ENCODE measurements around the gene DLX3.

DLX3 gene

DNA sequence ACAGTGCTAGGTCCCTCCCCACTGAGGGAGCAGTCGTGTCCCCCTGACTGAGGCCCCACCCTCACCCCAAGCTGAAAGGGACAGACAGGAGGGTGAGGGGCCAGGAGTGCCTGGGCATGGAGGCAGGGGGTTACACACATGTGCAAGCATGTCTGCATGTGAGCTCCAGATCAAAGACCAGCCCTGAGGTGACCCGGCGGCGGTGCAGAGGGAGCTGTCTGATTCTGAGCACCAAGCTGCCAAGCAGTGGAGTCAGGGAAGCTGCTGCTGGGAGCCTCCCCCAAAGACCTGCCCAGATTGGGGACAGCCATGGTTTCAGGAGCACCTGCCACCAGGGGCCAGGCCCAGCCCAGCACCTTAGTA, 5.5 kb downstream of the DLX3 start:
- Histone ChIP-seq H3K9me3 (no peaks in the 10 kb centered on the region), H3K4me1 (ENCODE audit: control insufficient read depth in 1 of 2, insufficient read depth in 1 of 2, low read depth in 1 of 2, low read length in 1 of 2) (peaks cover 16 to 17% of the 10 kb centered on the region in 2 experiments), H3K27me3 (peaks cover 100% of the 10 kb centered on the region), H3K27ac (no peak overlapping the region), H3K4me3 (ENCODE audit: low read depth in 1 of 2, low read length in 1 of 2) (no peak overlapping the region), H3K36me3 (no peaks in the 10 kb centered on the region)
- TF ChIP-seq, protein P1, sequence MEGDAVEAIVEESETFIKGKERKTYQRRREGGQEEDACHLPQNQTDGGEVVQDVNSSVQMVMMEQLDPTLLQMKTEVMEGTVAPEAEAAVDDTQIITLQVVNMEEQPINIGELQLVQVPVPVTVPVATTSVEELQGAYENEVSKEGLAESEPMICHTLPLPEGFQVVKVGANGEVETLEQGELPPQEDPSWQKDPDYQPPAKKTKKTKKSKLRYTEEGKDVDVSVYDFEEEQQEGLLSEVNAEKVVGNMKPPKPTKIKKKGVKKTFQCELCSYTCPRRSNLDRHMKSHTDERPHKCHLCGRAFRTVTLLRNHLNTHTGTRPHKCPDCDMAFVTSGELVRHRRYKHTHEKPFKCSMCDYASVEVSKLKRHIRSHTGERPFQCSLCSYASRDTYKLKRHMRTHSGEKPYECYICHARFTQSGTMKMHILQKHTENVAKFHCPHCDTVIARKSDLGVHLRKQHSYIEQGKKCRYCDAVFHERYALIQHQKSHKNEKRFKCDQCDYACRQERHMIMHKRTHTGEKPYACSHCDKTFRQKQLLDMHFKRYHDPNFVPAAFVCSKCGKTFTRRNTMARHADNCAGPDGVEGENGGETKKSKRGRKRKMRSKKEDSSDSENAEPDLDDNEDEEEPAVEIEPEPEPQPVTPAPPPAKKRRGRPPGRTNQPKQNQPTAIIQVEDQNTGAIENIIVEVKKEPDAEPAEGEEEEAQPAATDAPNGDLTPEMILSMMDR (IDR thresholded peaks at IDR 0.05) = no peak

DNA sequence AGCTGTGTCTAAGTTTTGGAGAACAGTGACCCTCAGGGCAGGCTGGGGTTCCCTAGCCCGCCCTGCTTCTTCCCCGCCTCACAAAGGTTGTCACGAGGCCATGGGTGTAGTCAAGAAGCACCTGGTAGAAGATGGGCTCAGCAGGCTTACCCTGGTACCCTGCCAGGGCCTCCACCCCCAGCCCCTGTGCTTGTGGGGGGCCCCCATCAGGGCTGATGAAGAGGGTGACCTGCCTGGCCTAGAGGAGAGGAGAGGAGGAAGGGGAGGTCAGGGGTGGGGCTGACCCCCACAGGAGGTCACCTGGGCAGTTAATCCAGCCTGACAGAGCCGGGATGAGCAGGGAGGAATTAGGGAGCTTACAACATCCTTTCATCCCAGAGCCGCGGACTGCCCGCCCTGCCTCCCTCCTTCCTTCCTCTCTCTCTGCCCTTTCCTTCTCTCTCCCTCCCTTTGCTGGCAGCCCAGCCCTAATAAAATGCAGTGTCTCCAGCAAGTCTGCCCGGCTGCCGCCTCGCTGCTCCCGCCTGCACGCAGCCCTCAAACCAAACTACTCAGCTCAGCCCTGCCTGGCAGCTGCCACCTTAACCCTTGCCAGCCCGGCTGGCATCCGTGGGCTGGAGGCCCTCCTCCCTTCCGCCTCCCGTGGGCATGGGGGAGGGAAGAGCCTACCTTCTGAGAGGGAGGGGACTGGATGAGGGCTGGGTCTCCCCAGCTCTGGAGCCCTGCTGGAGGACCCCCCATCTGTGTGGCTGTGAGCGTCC, 7.2 kb downstream of the DLX3 start:
- Histone ChIP-seq H3K27ac (no peak overlapping the region), H3K36me3 (no peaks in the 10 kb centered on the region), H3K4me3 (ENCODE audit: low read depth in 1 of 2, low read length in 1 of 2) (no peak overlapping the region), H3K9me3 (no peaks in the 10 kb centered on the region), H3K4me1 (ENCODE audit: control insufficient read depth in 1 of 2, insufficient read depth in 1 of 2, low read depth in 1 of 2, low read length in 1 of 2) (peaks cover under 1% of the 10 kb centered on the region in 2 experiments), H3K27me3 (peaks cover 100% of the 10 kb centered on the region)
- TF ChIP-seq, protein P1 (IDR thresholded peaks at IDR 0.05) = no peak

DNA sequence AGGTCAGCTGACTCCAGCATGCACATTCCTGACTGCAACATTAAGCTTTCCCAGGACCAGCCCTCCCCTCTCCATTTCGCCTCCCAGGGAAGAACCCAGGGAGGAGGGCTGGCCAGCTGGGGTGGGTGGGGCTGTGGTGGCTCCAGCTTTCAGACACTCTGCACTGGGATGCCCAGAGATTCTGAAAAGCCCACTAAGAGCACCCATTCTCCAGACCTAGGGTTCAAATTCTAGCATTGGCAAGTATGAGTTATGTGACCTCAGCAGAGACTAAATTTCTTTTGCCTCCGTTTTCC, 7.8 kb downstream of the DLX3 start:
- TF ChIP-seq, protein P1 (IDR thresholded peaks at IDR 0.05) = no peak
- Histone ChIP-seq H3K4me3 (ENCODE audit: low read depth in 1 of 2, low read length in 1 of 2) (no peak overlapping the region), H3K36me3 (no peaks in the 10 kb centered on the region), H3K4me1 (ENCODE audit: control insufficient read depth in 1 of 2, insufficient read depth in 1 of 2, low read depth in 1 of 2, low read length in 1 of 2) (no peaks in the 10 kb centered on the region), H3K27me3 (peaks cover 100% of the 10 kb centered on the region), H3K27ac (no peak overlapping the region), H3K9me3 (no peaks in the 10 kb centered on the region)

DNA sequence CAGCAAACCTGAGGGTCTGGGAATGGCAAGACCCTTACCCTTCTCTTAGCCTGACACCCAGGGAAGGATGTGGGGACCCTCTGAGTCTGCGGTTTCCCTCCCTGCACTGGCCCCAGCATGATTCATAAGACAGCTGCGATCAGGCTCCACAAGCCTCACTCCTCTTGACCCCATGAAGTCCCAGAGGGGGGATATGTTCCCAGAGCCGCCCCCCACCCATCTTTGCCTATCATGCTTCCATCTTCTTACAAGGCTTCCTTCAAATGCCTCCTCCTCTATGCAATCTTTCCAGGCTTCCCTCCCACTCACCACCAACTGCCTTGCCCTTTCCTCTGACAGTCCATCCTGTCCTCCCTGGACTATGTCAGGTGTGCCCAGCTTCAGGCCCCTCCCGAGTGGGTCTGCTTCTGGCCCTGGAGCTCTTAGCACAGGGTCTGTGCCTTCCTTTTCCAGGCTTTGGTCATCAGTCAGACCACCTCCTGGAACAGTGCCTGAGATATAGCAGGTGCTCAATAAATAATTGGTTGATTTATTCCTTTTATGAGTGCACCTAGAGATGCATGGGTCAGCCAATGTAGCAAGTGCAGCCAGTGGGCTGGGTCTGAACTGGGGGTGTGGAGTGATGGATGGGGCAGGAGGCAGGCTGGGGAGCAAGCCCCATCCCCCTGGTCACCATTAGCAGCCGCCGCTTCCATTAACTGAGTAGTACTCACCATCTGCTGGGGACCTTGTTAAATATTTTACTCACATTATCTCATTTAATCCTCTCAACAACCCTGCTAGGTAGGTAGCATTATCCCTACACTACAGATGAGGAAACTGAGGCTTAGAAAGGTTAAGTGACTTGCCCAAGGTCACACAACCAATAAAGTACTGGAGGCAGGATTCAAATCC, 8.4 kb downstream of the DLX3 start:
- H3K9me3 ChIP-seq = no peaks in the 10 kb centered on the region
- H3K4me3 ChIP-seq (ENCODE audit: low read depth in 1 of 2, low read length in 1 of 2) = no peak overlapping the region
- no peaks in the 10 kb centered on the region for H3K36me3 ChIP-seq
- peaks cover 100% of the 10 kb centered on the region for H3K27me3 ChIP-seq
- no peaks in the 10 kb centered on the region for H3K4me1 ChIP-seq (ENCODE audit: control insufficient read depth in 1 of 2, insufficient read depth in 1 of 2, low read depth in 1 of 2, low read length in 1 of 2)
- TF ChIP-seq, protein P1 (IDR thresholded peaks at IDR 0.05) = no peak
- H3K27ac ChIP-seq = no peak overlapping the region

DNA sequence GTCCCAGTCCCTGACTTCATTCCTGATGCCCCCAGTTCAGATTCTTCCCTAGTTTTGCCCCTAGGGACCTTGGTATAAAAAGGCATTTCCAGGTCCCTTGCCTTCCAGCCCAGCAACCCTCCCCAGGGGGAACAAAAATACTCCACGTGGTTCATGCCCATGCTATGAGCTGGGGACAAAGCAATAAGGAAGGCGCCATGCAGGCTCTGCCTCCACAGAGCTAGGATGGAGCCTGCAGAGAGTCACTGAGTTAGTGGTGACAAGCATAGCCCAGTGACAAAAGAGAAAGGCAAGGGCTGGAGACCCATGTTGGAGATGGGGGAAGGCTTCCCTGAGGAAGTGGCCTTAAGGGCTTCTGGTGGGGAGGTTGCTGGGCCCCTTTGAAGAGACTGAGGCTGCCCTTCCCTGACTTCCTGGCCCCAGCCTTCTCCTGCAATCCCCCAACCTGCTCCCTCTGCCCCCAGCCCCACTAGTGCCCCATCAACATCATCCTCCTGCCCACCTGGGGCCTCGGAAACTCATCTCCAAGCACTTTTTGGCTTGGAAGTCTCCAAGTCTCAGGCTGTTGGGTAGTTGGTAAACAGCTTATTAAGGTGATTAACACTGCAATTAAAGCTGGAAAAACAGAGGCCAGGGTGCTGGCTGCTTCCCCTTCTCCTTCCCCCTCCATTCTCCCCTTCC, 9.6 kb downstream of the DLX3 start:
- Histone ChIP-seq H3K4me3 (ENCODE audit: low read depth in 1 of 2, low read length in 1 of 2) (no peak overlapping the region), H3K36me3 (no peaks in the 10 kb centered on the region), H3K4me1 (ENCODE audit: control insufficient read depth in 1 of 2, insufficient read depth in 1 of 2, low read depth in 1 of 2, low read length in 1 of 2) (no peaks in the 10 kb centered on the region), H3K27me3 (peaks cover 100% of the 10 kb centered on the region), H3K27ac (no peak overlapping the region), H3K9me3 (no peaks in the 10 kb centered on the region)
- TF ChIP-seq, protein P1 (IDR thresholded peaks at IDR 0.05) = no peak

Data from neutrophil (primary cell).